Endothelial cell (in vitro differentiated cells): ENCODE measurements around the gene FAM151B. TPM values are rescaled to one million over a fixed set of nuclear protein-coding genes. Genes with fewer than 3 reads are reported as not detected.

Experiments
- total RNA-seq: library from RNA; stranded (reverse); fragmentation: NEBNext Ultra II Directional; extraction: Animal tissue kit (Norgen Biotek cat#: 25700); gene quantifications from one replicate; pipeline ENCODE4 v1.2.1, GENCODE V29; 2021; ENCODE audit not compliant: unreplicated experiment

Gene FAM151B
- total RNA-seq, 1 donor from 2014 or later, result 2.1 TPM

Other genes starting within 250 kb of the FAM151B start
- gene SERINC5, start 232.1 kb upstream of the FAM151B start, total RNA-seq, result 122 TPM
- not detected for gene SPZ1, start 168.1 kb upstream of the FAM151B start, total RNA-seq
- gene ZFYVE16, start 80.0 kb upstream of the FAM151B start, total RNA-seq, result 80.5 TPM
- 0.62 TPM for gene ANKRD34B, start 82.2 kb downstream of the FAM151B start, total RNA-seq
- gene MSH3, start 166.6 kb downstream of the FAM151B start, total RNA-seq, result 13.0 TPM
- 20.1 TPM for gene DHFR, start 166.9 kb downstream of the FAM151B start, total RNA-seq